ENCODE measurements around the gene DOCK4. TPM values are rescaled to one million over a fixed set of nuclear protein-coding genes. Genes with fewer than 3 reads are reported as not detected.

Gene DOCK4
- total RNA-seq, 1 experiment from 2014 or later, result 38.0 TPM

- DNase-seq (ENCODE audit: extremely low read depth, low read depth), result no peak
These were observed 327.4 kb downstream of the DOCK4 start for GRCh38 chr7:111878785-111879184.

DNA sequence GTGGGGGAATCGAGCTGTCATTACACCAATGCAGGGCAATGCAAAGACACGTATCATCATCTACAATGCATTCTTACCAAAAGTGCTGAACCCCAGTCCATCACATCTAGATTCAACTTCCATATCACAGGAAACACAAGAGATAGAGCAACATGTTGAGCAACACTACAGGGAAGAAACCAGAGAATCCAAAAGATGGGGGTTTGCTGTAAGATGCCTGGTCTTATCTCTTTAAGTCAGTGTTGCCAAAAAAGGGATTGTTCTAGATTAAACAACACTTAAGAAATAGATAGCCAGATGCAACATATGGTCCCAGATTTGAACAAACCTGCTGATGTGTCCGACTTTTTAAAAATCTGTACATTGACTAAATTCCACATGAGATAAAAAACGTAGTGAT, 328.3 kb downstream of the DOCK4 start:
- DNase-seq (ENCODE audit: extremely low read depth, low read depth), result no peak

- DNase-seq (ENCODE audit: extremely low read depth, low read depth), result no peak
These were observed 332.1 kb downstream of the DOCK4 start for GRCh38 chr7:111873963-111874690.

DNA sequence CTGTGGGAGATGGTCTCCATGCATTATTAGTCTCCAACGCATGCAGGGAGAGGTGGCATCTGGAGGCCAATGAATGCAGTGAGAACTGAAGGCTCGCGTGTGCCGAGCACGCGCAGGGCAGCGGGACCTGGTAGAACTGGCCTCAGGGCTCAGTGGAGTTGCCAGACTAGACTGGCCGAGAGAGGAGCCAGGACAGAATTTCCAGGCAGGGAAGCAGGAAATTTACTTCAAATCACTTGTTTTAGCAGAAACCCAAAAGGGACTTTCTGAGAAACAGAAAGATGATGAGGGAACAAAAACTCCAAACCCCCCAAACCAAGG, 332.9 kb downstream of the DOCK4 start:
- DNase-seq (ENCODE audit: extremely low read depth, low read depth), result no peak

GRCh38 chr7:111872450-111873325, 333.5 kb downstream of the DOCK4 start:
- DNase-seq (ENCODE audit: extremely low read depth, low read depth), result no peak

DNA sequence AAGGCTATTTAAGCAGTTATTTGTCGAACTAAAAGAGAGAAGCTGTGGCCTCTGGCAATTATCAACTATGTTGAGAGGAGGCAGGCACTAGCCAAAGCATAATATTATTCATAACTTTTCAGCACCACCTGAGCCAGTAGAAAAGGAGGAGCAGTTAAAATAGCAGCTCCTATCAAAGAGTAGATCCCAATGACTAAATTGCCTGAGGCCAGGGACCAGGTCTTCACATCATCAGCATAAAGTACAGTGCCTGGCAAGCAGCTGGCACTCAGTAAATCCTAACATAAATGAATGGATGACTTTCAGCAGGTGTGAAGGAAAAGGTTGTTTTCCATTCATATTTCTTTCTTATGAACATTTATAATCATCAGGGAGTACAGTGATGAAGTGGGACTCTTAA, 334.9 kb downstream of the DOCK4 start:
- DNase-seq (ENCODE audit: extremely low read depth, low read depth), result no peak

DNA sequence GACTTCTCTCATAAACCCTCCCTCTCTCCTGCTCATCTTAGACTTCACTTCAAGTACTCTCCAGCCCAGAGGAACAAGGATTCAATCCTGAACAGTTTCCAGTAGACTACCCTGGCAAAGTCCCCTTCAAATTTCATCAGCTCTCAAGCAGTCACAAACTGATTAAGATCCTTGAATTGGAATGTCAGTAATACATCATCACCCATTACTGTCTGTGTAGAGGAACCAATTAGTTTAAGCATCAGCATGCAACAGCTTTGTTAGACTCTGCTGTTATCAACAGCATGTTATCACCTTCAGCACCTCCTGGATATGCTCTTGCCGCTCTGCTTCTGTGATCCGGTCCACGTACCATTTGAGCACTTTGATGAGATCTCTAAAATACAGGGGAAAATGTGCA, 336.9 kb downstream of the DOCK4 start:
- DNase-seq (ENCODE audit: extremely low read depth, low read depth), result no peak

- DNase-seq (ENCODE audit: extremely low read depth, low read depth), result no peak
These were observed 338.8 kb downstream of the DOCK4 start for GRCh38 chr7:111867348-111867931.

DNA sequence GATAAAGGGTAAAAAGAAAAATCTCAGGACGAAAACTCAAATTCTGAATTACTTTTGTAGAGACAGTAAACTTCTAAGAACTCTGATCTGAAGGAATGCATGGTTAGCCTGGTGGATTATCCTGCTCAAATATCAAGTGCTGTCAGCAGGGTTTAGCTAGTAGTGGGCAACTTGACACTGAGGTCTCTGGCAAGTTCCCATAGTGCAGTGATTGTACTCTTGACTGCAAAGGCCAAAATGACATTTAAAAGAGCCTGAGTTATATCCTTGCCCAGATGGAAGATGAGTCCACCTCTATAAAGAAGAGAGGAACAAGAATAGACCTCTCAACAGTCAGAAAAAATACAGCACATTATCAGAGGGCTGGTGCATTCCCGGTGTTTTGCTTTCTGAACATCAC, 339.4 kb downstream of the DOCK4 start:
- no peak for DNase-seq (ENCODE audit: extremely low read depth, low read depth)

GRCh38 chr7:111865430-111865829, 340.8 kb downstream of the DOCK4 start:
- DNase-seq (ENCODE audit: extremely low read depth, low read depth), result no peak

DNA sequence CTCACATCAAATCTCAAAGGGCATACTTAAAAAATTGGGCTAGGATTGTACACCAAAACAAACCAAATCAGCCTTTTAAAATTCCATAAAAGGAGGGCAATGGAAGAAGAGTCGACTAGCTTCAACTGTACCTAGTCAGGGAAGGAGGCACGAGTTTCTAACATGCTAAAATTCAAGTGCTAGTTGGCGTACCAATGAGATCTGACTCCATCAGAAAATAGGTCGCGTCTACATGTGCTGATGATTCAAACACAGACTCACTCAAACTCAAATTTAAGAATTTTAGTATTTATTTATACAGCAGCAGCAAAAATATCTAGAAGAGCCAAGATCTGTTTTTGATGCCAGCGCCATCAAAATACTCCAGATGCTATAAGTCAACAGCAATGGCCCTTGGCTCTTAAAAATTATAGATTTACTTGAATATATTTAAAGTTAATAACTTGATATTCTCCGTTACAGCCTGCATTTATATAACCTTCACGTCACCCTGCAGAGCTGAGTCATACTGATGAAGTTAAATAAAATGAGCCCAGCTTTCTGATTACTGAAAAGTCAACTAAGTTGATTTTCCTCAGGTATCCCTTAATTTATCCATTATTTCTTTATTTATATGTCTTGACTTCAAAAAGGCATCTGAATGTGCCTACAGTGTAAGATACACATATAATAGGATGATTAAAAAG, 341.8 kb downstream of the DOCK4 start:
- no peak for DNase-seq (ENCODE audit: extremely low read depth, low read depth)

DNA sequence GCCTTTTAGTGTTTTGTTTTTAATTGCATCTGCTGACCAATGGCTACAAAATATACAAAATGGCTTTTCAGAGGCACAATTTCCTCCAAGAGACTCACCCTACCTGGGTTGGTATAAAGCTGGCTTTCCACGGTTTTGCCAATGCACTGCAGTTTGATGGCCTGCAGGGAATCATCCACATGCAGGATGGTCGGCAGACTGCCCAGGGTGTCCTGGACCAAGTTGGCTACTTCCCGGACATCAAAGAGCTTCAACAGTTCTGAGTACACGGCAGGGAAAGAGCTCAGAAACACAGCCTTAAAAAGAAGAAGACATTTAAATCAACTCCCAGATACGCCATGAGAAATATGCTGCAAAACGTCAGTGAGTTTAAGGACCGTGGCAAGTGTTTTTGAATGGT, 342.9 kb downstream of the DOCK4 start:
- DNase-seq (ENCODE audit: extremely low read depth, low read depth), result no peak

DNA sequence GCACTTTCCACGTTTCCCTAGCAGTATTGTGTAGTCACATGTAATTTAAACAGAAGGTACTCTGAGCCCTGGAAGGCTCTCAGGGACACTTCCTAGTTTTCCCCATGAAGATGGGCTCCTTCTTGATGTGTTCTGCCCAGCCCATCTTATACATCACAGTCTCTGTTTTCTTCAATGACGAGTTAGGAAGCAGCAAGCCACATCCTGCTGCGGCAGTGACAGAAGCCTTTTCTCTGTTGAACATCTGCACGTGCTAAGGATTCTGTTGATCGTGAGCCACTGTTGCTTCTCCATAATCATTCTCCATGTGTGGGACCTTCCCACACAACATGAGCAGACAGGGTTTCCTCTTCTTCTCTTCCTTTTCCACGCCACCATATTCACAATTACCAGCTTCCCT, 346.0 kb downstream of the DOCK4 start:
- no peak for DNase-seq (ENCODE audit: extremely low read depth, low read depth)

DNA sequence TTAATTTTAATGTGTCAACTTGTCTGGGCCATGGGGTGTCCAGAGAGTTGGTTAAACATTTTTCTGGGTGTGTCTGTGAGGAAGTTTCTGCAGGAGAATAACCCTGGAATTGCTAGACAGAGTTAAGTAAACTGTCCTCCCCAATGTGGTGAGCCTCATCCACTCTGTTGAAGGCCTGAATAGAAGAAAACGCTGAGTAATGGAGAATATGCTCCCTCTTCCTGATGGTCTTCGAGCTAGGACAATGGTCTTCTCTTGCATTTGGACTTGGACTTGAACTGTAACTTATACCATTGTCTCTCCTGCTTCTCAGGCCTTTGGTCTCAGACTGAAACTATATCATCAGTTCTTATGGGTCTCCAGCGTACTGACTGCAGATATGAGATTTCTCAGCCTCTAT, 347.9 kb downstream of the DOCK4 start:
- DNase-seq (ENCODE audit: extremely low read depth, low read depth), result no peak

- DNase-seq (ENCODE audit: extremely low read depth, low read depth), result no peak
These were observed 350.4 kb downstream of the DOCK4 start for GRCh38 chr7:111855842-111856227.

- peak; percentile 46 for DNase-seq (ENCODE audit: extremely low read depth, low read depth)
These were observed 350.9 kb downstream of the DOCK4 start for GRCh38 chr7:111855161-111855841.

DNA sequence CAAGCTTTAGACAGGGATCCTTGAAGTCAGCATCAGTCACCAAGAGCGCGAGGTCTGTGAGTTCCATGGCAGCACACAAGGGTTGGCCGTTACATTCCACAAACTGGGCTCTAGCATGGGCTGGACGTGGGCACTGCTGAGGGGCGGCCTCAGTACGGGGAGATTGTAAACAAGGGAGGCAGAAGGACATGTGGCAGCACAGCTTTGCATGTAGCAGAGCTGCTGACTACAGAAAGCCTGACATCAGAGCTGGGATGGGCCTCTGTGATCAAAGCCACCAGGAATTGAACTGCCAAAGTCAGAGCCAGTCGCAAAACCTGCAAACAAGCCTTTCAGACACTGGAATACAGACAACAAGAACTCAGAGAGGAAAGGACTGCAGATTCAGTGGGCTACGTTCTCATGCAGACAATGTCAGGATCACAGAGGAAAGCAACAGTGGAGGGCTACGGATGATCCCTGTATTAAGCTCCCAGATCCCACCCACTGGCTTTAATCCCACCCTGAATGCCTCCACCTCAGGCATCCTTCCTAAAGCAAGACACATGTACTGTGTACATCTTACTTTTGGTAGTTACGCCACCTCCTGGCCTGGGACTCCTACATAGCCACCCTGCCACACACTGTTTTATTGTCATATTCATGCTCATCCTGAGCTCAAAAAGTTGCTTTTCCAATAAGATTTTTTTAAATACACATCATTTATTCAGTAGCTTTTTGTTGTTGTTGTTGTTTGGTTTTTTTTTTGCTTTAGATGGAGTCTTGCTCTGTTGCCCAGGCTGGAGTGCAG, 352.8 kb downstream of the DOCK4 start:
- DNase-seq (ENCODE audit: extremely low read depth, low read depth), result no peak

DNA sequence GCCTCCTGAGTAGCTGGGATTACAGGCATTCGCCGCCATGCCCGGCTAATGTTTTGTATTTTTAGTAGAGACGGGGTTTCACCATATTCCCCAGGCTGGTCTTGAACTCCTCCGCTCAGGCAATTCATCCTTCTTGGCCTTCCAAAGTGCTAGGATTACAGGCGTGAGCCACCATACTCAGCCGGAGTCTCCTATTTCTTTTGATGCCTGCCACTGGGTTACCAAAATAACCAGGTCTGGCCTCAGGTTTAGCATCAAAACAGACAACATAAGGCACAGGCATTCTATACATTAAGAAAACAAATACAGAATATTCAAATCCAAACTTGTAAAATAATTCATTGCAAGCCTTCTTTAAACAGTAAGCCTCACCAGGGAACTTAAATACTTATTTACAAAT, 354.1 kb downstream of the DOCK4 start:
- no peak for DNase-seq (ENCODE audit: extremely low read depth, low read depth)

DNA sequence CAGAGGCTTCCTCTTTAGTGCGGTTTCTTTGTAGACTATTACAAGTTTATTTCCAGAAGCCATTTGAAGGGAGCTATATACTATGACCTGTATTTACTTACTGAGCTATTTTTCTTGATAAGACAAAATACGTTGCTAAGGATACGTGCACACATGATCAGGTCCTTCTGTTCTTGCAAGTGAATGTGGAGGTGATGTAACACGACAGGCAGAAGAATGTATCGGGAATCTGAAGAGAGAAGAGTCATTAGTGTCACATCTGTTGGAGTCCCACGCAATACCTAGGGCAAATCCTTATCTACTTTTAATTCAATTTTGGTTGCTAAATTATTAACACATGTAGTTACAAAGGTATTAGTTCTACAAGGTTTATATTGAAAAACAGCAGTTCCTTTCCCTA, 359.3 kb downstream of the DOCK4 start:
- DNase-seq (ENCODE audit: extremely low read depth, low read depth), result no peak

- no peak for DNase-seq (ENCODE audit: extremely low read depth, low read depth)
These were observed 360.3 kb downstream of the DOCK4 start for GRCh38 chr7:111845853-111846252.

Data from NCI-H460 (cell line).